LNCaP clone FGC (cell line): ENCODE measurements around the gene WDR7.

Experiments
- DNase-seq: peaks from one replicate; pipeline ENCODE4 v3.0.0-alpha.2; 2011; ENCODE audit warnings: low read depth
- H3K4me3 ChIP-seq: 2 replicates; pipeline ENCODE4 v1.5.1; 2011; ENCODE audit warnings: mild to moderate bottlenecking, low read depth, low read length, control low read depth
- TF ChIP-seq, protein P1 (sequence below): IDR thresholded peaks from 2 replicates; pipeline ENCODE4 v1.5.1; 2012; ENCODE audit warnings: mild to moderate bottlenecking; ENCODE audit not compliant: control insufficient read depth, insufficient read depth; ENCODE audit errors: extremely low read depth

The WDR7 gene

DNA sequence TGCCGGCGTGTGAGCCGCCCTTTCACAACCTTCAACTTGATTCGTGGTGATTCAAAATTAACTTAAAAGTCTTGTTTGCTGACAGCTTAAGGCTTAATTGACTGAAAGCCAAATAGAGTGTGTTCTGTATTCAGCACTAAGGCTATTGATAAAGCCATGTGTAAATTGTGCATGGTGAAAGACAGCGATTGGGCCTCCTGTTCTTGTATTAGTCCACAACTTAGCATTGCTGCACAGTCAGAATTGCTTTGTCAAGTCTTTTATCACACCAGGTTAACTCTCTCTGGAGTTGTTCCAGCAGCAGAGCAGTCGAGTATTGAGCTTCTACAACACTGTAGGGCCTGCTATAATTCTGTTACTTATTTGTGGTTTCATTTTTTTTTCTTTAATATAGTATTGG is 210.1 kb downstream of the WDR7 start:
- DNase-seq: no peak
- TF ChIP-seq, protein P1, sequence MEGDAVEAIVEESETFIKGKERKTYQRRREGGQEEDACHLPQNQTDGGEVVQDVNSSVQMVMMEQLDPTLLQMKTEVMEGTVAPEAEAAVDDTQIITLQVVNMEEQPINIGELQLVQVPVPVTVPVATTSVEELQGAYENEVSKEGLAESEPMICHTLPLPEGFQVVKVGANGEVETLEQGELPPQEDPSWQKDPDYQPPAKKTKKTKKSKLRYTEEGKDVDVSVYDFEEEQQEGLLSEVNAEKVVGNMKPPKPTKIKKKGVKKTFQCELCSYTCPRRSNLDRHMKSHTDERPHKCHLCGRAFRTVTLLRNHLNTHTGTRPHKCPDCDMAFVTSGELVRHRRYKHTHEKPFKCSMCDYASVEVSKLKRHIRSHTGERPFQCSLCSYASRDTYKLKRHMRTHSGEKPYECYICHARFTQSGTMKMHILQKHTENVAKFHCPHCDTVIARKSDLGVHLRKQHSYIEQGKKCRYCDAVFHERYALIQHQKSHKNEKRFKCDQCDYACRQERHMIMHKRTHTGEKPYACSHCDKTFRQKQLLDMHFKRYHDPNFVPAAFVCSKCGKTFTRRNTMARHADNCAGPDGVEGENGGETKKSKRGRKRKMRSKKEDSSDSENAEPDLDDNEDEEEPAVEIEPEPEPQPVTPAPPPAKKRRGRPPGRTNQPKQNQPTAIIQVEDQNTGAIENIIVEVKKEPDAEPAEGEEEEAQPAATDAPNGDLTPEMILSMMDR: no peak
- no peak overlapping the region for H3K4me3 ChIP-seq

DNA sequence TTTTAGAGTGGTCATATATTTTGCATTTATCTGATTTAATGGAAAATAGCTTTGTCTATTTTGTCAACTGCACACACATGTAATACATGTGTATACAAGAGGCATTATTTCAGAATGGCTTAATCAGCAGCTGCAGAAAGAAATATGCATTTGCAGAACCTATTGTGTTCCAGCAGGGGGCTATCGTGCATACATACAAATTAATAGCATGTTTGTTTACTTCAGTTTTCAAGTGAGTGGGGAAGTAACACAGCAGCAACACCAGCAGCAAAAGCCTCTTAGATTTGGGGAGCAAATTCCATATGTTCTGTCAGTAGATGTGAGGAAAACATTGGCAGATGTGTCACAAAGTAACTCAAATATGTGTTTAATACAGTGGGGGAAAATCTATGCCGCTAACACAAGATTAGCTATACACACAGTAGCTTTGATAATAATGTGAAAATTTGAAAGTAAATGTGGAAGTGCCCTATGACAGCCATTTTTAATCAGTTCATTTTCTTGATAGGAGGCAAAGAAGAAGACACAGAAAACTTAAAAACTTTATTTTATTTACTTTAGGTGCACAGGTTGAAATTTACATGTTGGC is 218.1 kb downstream of the WDR7 start:
- TF ChIP-seq, protein P1: peak; percentile 90
- DNase-seq: peak; percentile 50
- H3K4me3 ChIP-seq: no peak overlapping the region

DNA sequence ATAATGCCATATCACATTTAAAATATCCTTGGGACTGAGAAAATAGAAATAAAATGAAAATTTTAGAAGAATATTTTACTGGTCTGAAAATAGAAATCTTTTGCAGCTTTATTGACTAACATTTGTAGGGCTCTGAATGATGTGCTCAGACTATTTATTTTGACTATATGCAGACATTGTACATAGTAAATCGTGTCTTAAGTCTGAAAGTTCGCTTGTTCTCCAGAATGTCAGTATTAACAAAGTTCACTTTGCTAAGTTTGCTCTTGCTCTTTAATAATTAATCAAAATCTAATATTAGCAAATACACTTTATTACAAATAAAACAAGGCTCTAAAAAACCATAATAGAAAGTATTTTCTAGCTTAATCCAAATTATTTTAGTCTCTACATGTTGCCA is 219.8 kb downstream of the WDR7 start:
- H3K4me3 ChIP-seq: no peak overlapping the region
- DNase-seq: no peak
- TF ChIP-seq, protein P1: no peak

- TF ChIP-seq, protein P1: no peak
- DNase-seq: no peak
- H3K4me3 ChIP-seq: no peak overlapping the region
Observed at GRCh38 chr18:56872140-56872539, 221.0 kb downstream of the WDR7 start.

DNA sequence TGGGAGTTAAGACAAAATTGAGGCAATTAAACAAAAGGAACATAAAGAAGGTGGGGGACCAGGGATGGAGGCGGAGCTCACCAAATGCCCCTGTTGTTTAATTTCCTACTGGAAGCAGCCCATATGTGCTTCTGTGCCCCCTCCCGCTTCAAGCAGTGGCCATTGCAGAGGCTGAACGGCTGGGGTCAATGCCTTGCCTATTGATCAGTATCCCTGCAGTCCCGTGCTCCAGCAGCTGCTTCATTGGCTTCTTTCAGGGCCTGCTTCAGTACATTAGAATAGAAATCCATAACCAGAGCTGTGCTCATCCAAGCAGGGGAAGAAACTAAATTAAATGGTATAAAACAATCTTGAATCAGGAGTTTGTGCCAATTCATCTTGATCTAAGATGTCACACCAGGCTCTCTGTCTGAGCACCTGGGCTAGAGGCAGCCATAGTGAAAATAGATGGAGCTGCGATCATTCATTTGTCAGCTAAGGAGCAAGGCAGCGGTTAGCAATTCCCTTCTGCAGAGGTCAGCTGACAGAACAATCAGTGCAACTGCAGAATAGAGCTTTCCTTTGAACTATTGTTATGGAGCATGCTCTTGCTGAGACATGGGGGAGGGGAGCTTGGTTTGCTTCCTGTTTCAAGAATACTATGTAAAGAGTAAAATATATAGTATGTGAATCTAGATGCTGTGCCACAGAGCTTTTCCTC is 222.4 kb downstream of the WDR7 start:
- TF ChIP-seq, protein P1: no peak
- H3K4me3 ChIP-seq: no peak overlapping the region
- DNase-seq: no peak

GRCh38 chr18:56878711-56879110 is 227.6 kb downstream of the WDR7 start:
- TF ChIP-seq, protein P1: no peak
- no peak overlapping the region for H3K4me3 ChIP-seq
- DNase-seq: no peak

- TF ChIP-seq, protein P1: no peak
- no peak for DNase-seq
- H3K4me3 ChIP-seq: no peak overlapping the region
Observed at GRCh38 chr18:56884511-56884910, 233.4 kb downstream of the WDR7 start.
